IMR-90 (cell line): Measurements from ENCODE around the gene GCG. TPM values are rescaled to one million over a fixed set of nuclear protein-coding genes. Genes with fewer than 3 reads are reported as not detected.

Source experiments
- ATAC-seq: fragments of 200-7000 bp; cut with Tn5 transposase; 2 replicates; pipeline ENCODE4 v1.9.1; 2020; ENCODE audit warnings: low read depth, mild to moderate bottlenecking, moderate library complexity
- BruUV-seq: library from RNA; stranded (reverse); fragments of 400-500 nt; replicated peaks from 2 replicates; lab custom pipeline; 2021; lab: Mats Ljungman, UMichigan
- CTCF ChIA-PET: fragments of 300-600 bp; formaldehyde crosslinking; extraction: SDS; loops from one replicate; lab custom pipeline; 2021; ENCODE audit warnings: antibody characterized with exemption; lab: Yijun Ruan, JAX
- POLR2A ChIA-PET: fragments of 300-600 bp; sonication (Branson Sonifier 250); formaldehyde crosslinking; loops from one replicate; lab custom pipeline; 2022; ENCODE audit warnings: antibody characterized with exemption; ENCODE audit not compliant: unreplicated experiment; lab: Charles Lee
- DNase-seq: peaks from one replicate; pipeline ENCODE4 v3.0.0; 2013
- H2AFZ ChIP-seq: replicated peaks from 2 replicates; pipeline ENCODE3; 2013; ENCODE audit warnings: low read length, mild to moderate bottlenecking; ENCODE audit not compliant: poor library complexity
- H2AK5ac ChIP-seq: 2 replicates; pipeline ENCODE4 v1.6.1; 2013; ENCODE audit warnings: low read depth, low read length, inconsistent platforms
- H2AK9ac ChIP-seq: replicated peaks from 2 replicates; pipeline ENCODE3; 2013; ENCODE audit warnings: mild to moderate bottlenecking, low read depth, low read length, moderate library complexity; ENCODE audit not compliant: poor library complexity
- H2BK120ac ChIP-seq: 2 replicates; pipeline ENCODE4 v1.6.1; 2013; ENCODE audit warnings: low read depth, low read length, inconsistent platforms
- H2BK15ac ChIP-seq: 3 replicates; pipeline ENCODE4 v1.6.1; 2013; ENCODE audit warnings: low read depth, low read length, inconsistent platforms
- H2BK20ac ChIP-seq: 2 replicates; pipeline ENCODE4 v1.6.1; 2013; ENCODE audit warnings: low read depth, mild to moderate bottlenecking, inconsistent platforms, low read length, moderate library complexity
- H2BK5ac ChIP-seq: 2 replicates; pipeline ENCODE4 v1.6.1; 2013; ENCODE audit warnings: mild to moderate bottlenecking, low read depth, low read length, inconsistent platforms; ENCODE audit not compliant: poor library complexity, severe bottlenecking
- H3K14ac ChIP-seq: replicated peaks from 2 replicates; pipeline ENCODE4 v1.6.1; 2013; ENCODE audit warnings: low read depth, low read length, inconsistent platforms
- H3K18ac ChIP-seq: 2 replicates; pipeline ENCODE4 v1.6.1; 2013; ENCODE audit warnings: low read depth, low read length, control low read depth
- H3K23ac ChIP-seq: 2 replicates; pipeline ENCODE4 v1.6.1; 2013; ENCODE audit warnings: low read depth, low read length, inconsistent platforms
- H3K27ac ChIP-seq: 2 replicates; pipeline ENCODE4 v1.5.1; 2013; ENCODE audit warnings: mild to moderate bottlenecking, control low read depth, low read length; ENCODE audit not compliant: insufficient read depth
- H3K27me3 ChIP-seq: 2 replicates; pipeline ENCODE4 v1.6.1; 2013; ENCODE audit warnings: low read length; ENCODE audit not compliant: control insufficient read depth, insufficient read depth
- H3K36me3 ChIP-seq: 2 replicates; pipeline ENCODE4 v1.6.1; 2013; ENCODE audit warnings: low read length, mixed read lengths; ENCODE audit not compliant: control insufficient read depth, insufficient read depth
- H3K4ac ChIP-seq: 2 replicates; pipeline ENCODE4 v1.6.1; 2013; ENCODE audit warnings: low read depth, low read length, inconsistent platforms
- H3K4me1 ChIP-seq: 2 replicates; pipeline ENCODE4 v1.6.1; 2013; ENCODE audit warnings: low read length, mixed read lengths; ENCODE audit not compliant: control insufficient read depth, insufficient read depth
- H3K4me2 ChIP-seq: 2 replicates; pipeline ENCODE4 v1.6.1; 2013; ENCODE audit warnings: low read depth, mild to moderate bottlenecking, control low read depth, low read length, moderate library complexity
- H3K4me3 ChIP-seq: 2 replicates; pipeline ENCODE4 v1.5.1; 2013; ENCODE audit warnings: low read depth, mild to moderate bottlenecking, control low read depth, low read length, moderate library complexity; ENCODE audit not compliant: insufficient read depth
- H3K56ac ChIP-seq: 2 replicates; pipeline ENCODE4 v1.6.1; 2013; ENCODE audit warnings: low read length, inconsistent platforms; ENCODE audit not compliant: insufficient read depth; ENCODE audit errors: extremely low read depth
- H3K79me1 ChIP-seq, 2 experiments: 2 replicates each; pipeline ENCODE4 v1.6.1; 2013; ENCODE audit warnings: low read length in 2 of 2, inconsistent platforms in 1 of 2, low read depth in 1 of 2
- H3K9ac ChIP-seq: 2 replicates; pipeline ENCODE4 v1.6.1; 2013; ENCODE audit warnings: low read depth, low read length, control low read depth
- H3K9me1 ChIP-seq: 2 replicates; pipeline ENCODE4 v1.6.1; 2013; ENCODE audit warnings: low read length, inconsistent platforms; ENCODE audit not compliant: insufficient read depth
- H3K9me3 ChIP-seq: 2 replicates; pipeline ENCODE4 v1.6.1; 2013; ENCODE audit warnings: low read length; ENCODE audit not compliant: control insufficient read depth, insufficient read depth
- H4K20me1 ChIP-seq: 2 replicates; pipeline ENCODE4 v1.6.1; 2013; ENCODE audit warnings: low read length, inconsistent platforms; ENCODE audit not compliant: insufficient read depth
- H4K5ac ChIP-seq: 2 replicates; pipeline ENCODE4 v1.6.1; 2013; ENCODE audit warnings: mild to moderate bottlenecking, low read depth, low read length, control low read depth
- H4K8ac ChIP-seq, 2 experiments: 2 replicates each; pipeline ENCODE4 v1.6.1; 2013; ENCODE audit warnings: low read depth in 2 of 2, low read length in 2 of 2, control low read depth in 1 of 2, inconsistent platforms in 1 of 2
- H4K91ac ChIP-seq: 2 replicates; pipeline ENCODE4 v1.6.1; 2013; ENCODE audit warnings: low read depth, low read length, inconsistent platforms; ENCODE audit not compliant: insufficient read depth
- ELK1 ChIP-seq: fragments of 150-350 bp; IDR thresholded peaks from 2 replicates; pipeline ENCODE4 v1.6.1; 2016; ENCODE audit warnings: low read depth, mild to moderate bottlenecking, low read length, moderate library complexity, borderline replicate concordance
- MAFK ChIP-seq: IDR thresholded peaks from 2 replicates; pipeline ENCODE4 v1.6.1; 2012; ENCODE audit warnings: low read depth, low read length, improper control_type of control experiment
- MAZ ChIP-seq: IDR thresholded peaks from 2 replicates; pipeline ENCODE4 v1.6.1; 2012; ENCODE audit warnings: low read depth, mild to moderate bottlenecking, low read length, improper control_type of control experiment, moderate library complexity, borderline replicate concordance
- MXI1 ChIP-seq: IDR thresholded peaks from 2 replicates; pipeline ENCODE4 v1.6.1; 2012; ENCODE audit warnings: low read depth, mild to moderate bottlenecking, low read length, moderate library complexity, borderline replicate concordance
- NFE2L2 ChIP-seq: fragments of 150-350 bp; IDR thresholded peaks from 2 replicates; pipeline ENCODE4 v1.6.1; 2016; ENCODE audit warnings: low read depth, mild to moderate bottlenecking, low read length
- RAD21 ChIP-seq: IDR thresholded peaks from 2 replicates; pipeline ENCODE4 v1.6.1; 2012; ENCODE audit warnings: low read length, improper control_type of control experiment
- SMC3 ChIP-seq: fragments of 150-350 bp; IDR thresholded peaks from 2 replicates; pipeline ENCODE4 v1.6.1; 2016; ENCODE audit warnings: low read depth, mild to moderate bottlenecking, antibody characterized with exemption, low read length, moderate library complexity
- dilution Hi-C: fragments of 300-500 bp; cut with HindIII; formaldehyde crosslinking; loops from one replicate; pipeline ENCODE4 v1.14.3; 2018; ENCODE audit warnings: low sequenced_read_pairs; ENCODE audit not compliant: unreplicated experiment
- in situ Hi-C: fragments of 300-500 bp; cut with MboI; formaldehyde crosslinking; loops from 3 replicates; pipeline ENCODE4 v1.14.3; 2019; ENCODE audit warnings: low sequenced_read_pairs, inconsistent platforms, mixed read lengths
- intact Hi-C: fragments of 100-400 bp; cut with micrococcal nuclease; formaldehyde crosslinking; loops from 2 replicates; pipeline ENCODE4 v1.10.0; 2022
- polyA plus RNA-seq, 3 experiments: library from polyadenylated mRNA; depleted of rRNA; stranded (reverse); fragments of >200 nt; gene quantifications; 2 replicates each; pipeline ENCODE4 v1.2.3, GENCODE V29; 2012; ENCODE audit warnings: low replicate concordance in 1 of 3
- total RNA-seq: library from RNA; depleted of rRNA; stranded (reverse); fragments of >200 nt; gene quantifications from 2 replicates; pipeline ENCODE4 v1.2.3, GENCODE V29; 2012

Gene GCG
- total and polyA plus RNA-seq, 2 of the 4 experiments (the other 2 are of a cell fraction) = not detected

DNA sequence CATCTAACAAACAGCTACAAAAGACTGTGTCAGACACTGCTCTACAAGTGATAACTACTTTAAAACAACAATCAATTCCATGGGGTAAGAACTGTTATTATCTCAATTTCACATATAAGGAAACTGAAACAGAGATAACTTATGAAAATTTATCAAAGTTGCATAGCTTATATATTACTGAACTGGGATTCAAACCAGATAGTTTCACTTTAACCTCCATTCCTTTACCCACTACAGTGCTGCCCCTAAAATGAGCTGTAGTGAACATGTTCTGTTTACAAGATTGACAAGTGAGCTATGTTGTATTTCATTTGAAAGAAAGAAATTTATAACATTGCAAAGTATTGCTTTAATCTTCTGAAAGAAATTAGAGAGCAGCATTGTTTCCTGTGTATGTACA is 14.1 kb upstream of the GCG start:
- H3K4ac ChIP-seq = no peak overlapping the region
- dilution Hi-C loops (no loop called here), in situ Hi-C loops (no loop called here), intact Hi-C loops (no loop called here)
- H4K5ac ChIP-seq = no peak overlapping the region
- no peak overlapping the region for H3K18ac ChIP-seq
- H3K36me3 ChIP-seq = peaks cover 6% of the 10 kb centered on the region
- H3K27ac ChIP-seq = no peak overlapping the region
- no peak overlapping the region for H2AK5ac ChIP-seq
- peaks cover 1% of the 10 kb centered on the region for H3K4me1 ChIP-seq
- no peak overlapping the region for H3K9ac ChIP-seq
- no peak overlapping the region for H2BK120ac ChIP-seq
- H3K4me2 ChIP-seq = no peak overlapping the region
- H2AK9ac ChIP-seq = no peak overlapping the region
- H2BK20ac ChIP-seq = no peak overlapping the region
- H3K79me1 ChIP-seq = no peaks in the 10 kb centered on the region
- no peak overlapping the region for H2BK5ac ChIP-seq
- H3K14ac ChIP-seq = no peak overlapping the region
- ATAC-seq (no peak), DNase-seq (no peak)
- no peak overlapping the region for H4K8ac ChIP-seq
- TF ChIP-seq MAZ (no peak), SMC3 (no peak), NFE2L2 (no peak), MAFK (no peak), RAD21 (no peak), MXI1 (no peak), ELK1 (no peak)
- H4K91ac ChIP-seq = no peak overlapping the region
- H3K56ac ChIP-seq = no peak overlapping the region
- CTCF ChIA-PET = interaction anchor here (1.4 kb wide), 1 partner anchor 9 kb away, joined by 3 read pairs; no protein-coding TSS in a partner anchor
- H3K9me1 ChIP-seq = 0 out of 2 replicates have a peak, but pooled peaks cover 4% of the 10 kb centered on the region
- H2BK15ac ChIP-seq = no peak overlapping the region
- no peak overlapping the region for H3K4me3 ChIP-seq
- no peaks in the 10 kb centered on the region for H4K20me1 ChIP-seq
- no peak overlapping the region for H2AFZ ChIP-seq
- no peak overlapping the region for H3K23ac ChIP-seq
- no peaks in the 10 kb centered on the region for H3K9me3 ChIP-seq
- POLR2A ChIA-PET = no interaction called here
- no peaks in the 10 kb centered on the region for H3K27me3 ChIP-seq
- no TSS peak for BruUV-seq
